H9 (cell line): Measurements from ENCODE around the gene CDK5RAP1. TPM values are rescaled to one million over a fixed set of nuclear protein-coding genes. Genes with fewer than 3 reads are reported as not detected.

Experiments used
- DNase-seq: peaks from one replicate; pipeline ENCODE4 v3.0.0-alpha.2; 2017
- H2AFZ ChIP-seq: one replicate; pipeline ENCODE4 v1.6.1; 2013; ENCODE audit warnings: mild to moderate bottlenecking, low read length, control low read depth, moderate library complexity
- H2AK5ac ChIP-seq: 2 replicates; pipeline ENCODE4 v1.6.1; 2013; ENCODE audit warnings: low read length, control low read depth, mixed read lengths; ENCODE audit not compliant: insufficient read length
- H2BK120ac ChIP-seq: one replicate; pipeline ENCODE4 v1.6.1; 2013; ENCODE audit warnings: low read depth, mild to moderate bottlenecking, low read length, control low read depth, inconsistent platforms; ENCODE audit not compliant: poor library complexity, severe bottlenecking
- H2BK12ac ChIP-seq: 2 replicates; pipeline ENCODE4 v1.6.1; 2013; ENCODE audit warnings: low read length, control low read depth, mixed read lengths, low read depth; ENCODE audit not compliant: insufficient read length
- H2BK15ac ChIP-seq: 2 replicates; pipeline ENCODE4 v1.6.1; 2013; ENCODE audit warnings: low read depth, low read length, control low read depth
- H2BK20ac ChIP-seq: one replicate; pipeline ENCODE4 v1.6.1; 2013; ENCODE audit warnings: low read depth, mild to moderate bottlenecking, low read length, control low read depth, inconsistent platforms; ENCODE audit not compliant: poor library complexity, severe bottlenecking
- H2BK5ac ChIP-seq: 2 replicates; pipeline ENCODE4 v1.6.1; 2013; ENCODE audit warnings: low read length, control low read depth, mixed read lengths; ENCODE audit not compliant: insufficient read length
- H3K14ac ChIP-seq: 2 replicates; pipeline ENCODE4 v1.6.1; 2013; ENCODE audit warnings: low read length, control low read depth; ENCODE audit not compliant: insufficient read depth
- H3K18ac ChIP-seq: 2 replicates; pipeline ENCODE4 v1.6.1; 2013; ENCODE audit warnings: low read depth, mild to moderate bottlenecking, mixed read lengths, low read length, control low read depth; ENCODE audit not compliant: insufficient read length
- H3K23ac ChIP-seq: 2 replicates; pipeline ENCODE4 v1.6.1; 2013; ENCODE audit warnings: low read length, control low read depth, mixed read lengths, low read depth; ENCODE audit not compliant: insufficient read length
- H3K23me2 ChIP-seq: 2 replicates; pipeline ENCODE4 v1.6.1; 2013; ENCODE audit warnings: low read depth, mild to moderate bottlenecking, mixed read lengths, low read length, control low read depth; ENCODE audit not compliant: insufficient read length, poor library complexity, severe bottlenecking
- H3K27ac ChIP-seq: 2 replicates; pipeline ENCODE4 v1.5.1; 2013; ENCODE audit warnings: low read length, control low read depth, mixed read lengths, low read depth; ENCODE audit not compliant: insufficient read length
- H3K27me3 ChIP-seq: 2 replicates; pipeline ENCODE4 v1.6.1; 2013; ENCODE audit warnings: low read length, control low read depth, inconsistent platforms; ENCODE audit not compliant: insufficient read depth
- H3K4ac ChIP-seq: 2 replicates; pipeline ENCODE4 v1.6.1; 2013; ENCODE audit warnings: low read depth, mild to moderate bottlenecking, control low read depth, inconsistent platforms, low read length, moderate library complexity
- H3K4me1 ChIP-seq: 2 replicates; pipeline ENCODE4 v1.6.1; 2013; ENCODE audit warnings: low read length, control low read depth, inconsistent platforms; ENCODE audit not compliant: insufficient read depth
- H3K4me2 ChIP-seq: 2 replicates; pipeline ENCODE4 v1.6.1; 2013; ENCODE audit warnings: low read length, control low read depth, mixed read lengths; ENCODE audit not compliant: insufficient read length, insufficient read depth
- H3K56ac ChIP-seq: 2 replicates; pipeline ENCODE4 v1.6.1; 2013; ENCODE audit warnings: low read depth, mild to moderate bottlenecking, mixed read lengths, low read length, control low read depth; ENCODE audit not compliant: insufficient read length
- H3K79me1 ChIP-seq: 2 replicates; pipeline ENCODE4 v1.6.1; 2013; ENCODE audit warnings: low read depth, mild to moderate bottlenecking, moderate library complexity, low read length, control low read depth, inconsistent platforms; ENCODE audit not compliant: insufficient read depth, poor library complexity, severe bottlenecking
- H3K79me2 ChIP-seq: 2 replicates; pipeline ENCODE4 v1.6.1; 2013; ENCODE audit warnings: low read length, control low read depth, inconsistent platforms; ENCODE audit not compliant: insufficient read depth
- H3K9ac ChIP-seq: 2 replicates; pipeline ENCODE4 v1.6.1; 2013; ENCODE audit warnings: low read length, control low read depth, mixed read lengths; ENCODE audit not compliant: insufficient read length; ENCODE audit errors: extremely low read depth
- H3K9me3 ChIP-seq: one replicate; pipeline ENCODE4 v1.6.1; 2013; ENCODE audit warnings: low read depth, low read length, inconsistent platforms; ENCODE audit not compliant: control insufficient read depth
- H3T11ph ChIP-seq: one replicate; pipeline ENCODE4 v1.6.1; 2013; ENCODE audit warnings: mild to moderate bottlenecking, low read length, control low read depth, inconsistent platforms
- H4K20me1 ChIP-seq: one replicate; pipeline ENCODE4 v1.6.1; 2013; ENCODE audit not compliant: control insufficient read depth, insufficient read length, insufficient read depth
- H4K5ac ChIP-seq: 2 replicates; pipeline ENCODE4 v1.6.1; 2013; ENCODE audit warnings: low read depth, mild to moderate bottlenecking, mixed read lengths, low read length, control low read depth; ENCODE audit not compliant: insufficient read length
- H4K8ac ChIP-seq: replicated peaks from 2 replicates; pipeline ENCODE4 v1.6.1; 2013; ENCODE audit warnings: low read length, control low read depth, mixed read lengths, low read depth; ENCODE audit not compliant: insufficient read length
- H4K91ac ChIP-seq: 2 replicates; pipeline ENCODE4 v1.6.1; 2013; ENCODE audit warnings: low read depth, mild to moderate bottlenecking, moderate library complexity, mixed read lengths, low read length, control low read depth; ENCODE audit not compliant: insufficient read length
- H3K27ac Mint-ChIP-seq, 3 experiments: 2 replicates in 2 of 3; 3 replicates in 1 of 3; pipeline ENCODE4 v1.8.0; 2020 to 2021; ENCODE audit warnings: mixed read lengths in 3 of 3, mild to moderate bottlenecking in 1 of 3, moderate library complexity in 1 of 3
- H3K27me3 Mint-ChIP-seq: 2 replicates; pipeline ENCODE4 v1.8.0; 2021; ENCODE audit warnings: low read depth, mild to moderate bottlenecking, moderate library complexity, mixed read lengths
- H3K36me3 Mint-ChIP-seq, 3 experiments: 2 replicates in 2 of 3; 3 replicates in 1 of 3; pipeline ENCODE4 v1.8.0; 2020 to 2021; ENCODE audit warnings: low read depth in 3 of 3, mixed read lengths in 3 of 3; ENCODE audit not compliant: insufficient read depth in 1 of 3
- H3K4me1 Mint-ChIP-seq, 2 experiments: 2 replicates each; pipeline ENCODE4 v1.8.0; 2020; ENCODE audit warnings: mixed read lengths in 2 of 2
- H3K4me3 Mint-ChIP-seq, 2 experiments: 2 replicates in 1 of 2; 3 replicates in 1 of 2; pipeline ENCODE4 v1.8.0; 2020 to 2021; ENCODE audit warnings: mild to moderate bottlenecking in 2 of 2, mixed read lengths in 2 of 2, moderate library complexity in 1 of 2
- H3K9me3 Mint-ChIP-seq, 2 experiments: 2 replicates in 1 of 2; 3 replicates in 1 of 2; pipeline ENCODE4 v1.8.0; 2020; ENCODE audit warnings: mild to moderate bottlenecking in 2 of 2, mixed read lengths in 2 of 2, moderate library complexity in 1 of 2
- WGBS: extraction: QIAGEN DNeasy Blood & Tissue Kit; methylation state at CpG from one replicate; pipeline ENCODE4 v1.1.7; 2013; ENCODE audit warnings: missing lambda C conversion rate, low lambda C conversion rate, mixed read lengths; ENCODE audit not compliant: insufficient read length; ENCODE audit errors: extremely low coverage; 5-methylcytosine and 5-hydroxymethylcytosine counted together
- total RNA-seq: library from RNA; stranded (reverse); gene quantifications from 2 replicates; pipeline ENCODE4 v1.2.1, GENCODE V29; 2021
- TF ChIP-seq, protein P1 (sequence below): fragments of 200-600 bp; sonication (generic); conservative IDR thresholded peaks from 3 replicates; pipeline ENCODE4 v1.8.0; 2021; ENCODE audit warnings: antibody characterized with exemption, mild to moderate bottlenecking

Gene CDK5RAP1
- total RNA-seq, 1 experiment from 2014 or later = 66.4 TPM

DNA sequence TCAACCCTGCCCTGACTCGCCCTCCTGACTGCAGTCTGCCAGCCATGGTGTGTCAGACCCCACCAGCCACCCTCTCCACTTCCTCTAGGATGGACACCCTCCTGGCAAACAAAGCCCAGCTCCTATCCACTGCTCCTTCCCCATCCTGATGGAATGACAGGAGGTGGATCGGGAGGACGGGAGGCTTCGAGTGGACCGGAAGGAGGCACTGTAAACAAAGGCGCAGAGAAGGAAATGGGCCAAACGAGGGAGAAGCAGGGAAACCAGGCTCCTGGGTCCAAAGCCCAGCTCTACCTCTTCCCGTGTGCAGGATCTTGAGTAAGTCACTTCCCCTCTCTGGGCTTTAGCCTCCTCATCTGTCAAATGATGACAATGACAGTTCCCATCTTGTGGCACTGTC lies 78.1 kb downstream of the CDK5RAP1 start:
- H3K9me3 Mint-ChIP-seq = no peaks in the 10 kb centered on the region
- Histone ChIP-seq H3K9ac (no peak overlapping the region), H2BK120ac (no peak overlapping the region), H2BK15ac (no peak overlapping the region), H3K23ac (no peak overlapping the region), H2BK12ac (no peak overlapping the region), H4K5ac (no peak overlapping the region), H3K4me1 (no peaks in the 10 kb centered on the region), H3T11ph (no peak overlapping the region), H3K27ac (no peak overlapping the region), H3K4ac (no peak overlapping the region), H3K23me2 (no peaks in the 10 kb centered on the region), H2BK20ac (no peak overlapping the region), H3K14ac (no peak overlapping the region; the same call in 1 of the 2 replicates), H2AFZ (no peak overlapping the region), H3K4me2 (no peak overlapping the region), H4K20me1 (no peaks in the 10 kb centered on the region), H3K79me1 (no peaks in the 10 kb centered on the region), H2BK5ac (no peak overlapping the region), H3K79me2 (no peaks in the 10 kb centered on the region), H3K27me3 (no peaks in the 10 kb centered on the region), H2AK5ac (no peak overlapping the region), H4K8ac (no peak overlapping the region), H4K91ac (no peak overlapping the region), H3K56ac (no peak overlapping the region), H3K18ac (no peak overlapping the region), H3K9me3 (no peaks in the 10 kb centered on the region)
- no peak for DNase-seq
- H3K27ac Mint-ChIP-seq = no peak overlapping the region
- H3K4me1 Mint-ChIP-seq = peaks cover 3% of the 10 kb centered on the region in 2 experiments; a peak in 2 of 4 replicates
- no peak overlapping the region for H3K4me3 Mint-ChIP-seq
- peaks cover 2% of the 10 kb centered on the region for H3K27me3 Mint-ChIP-seq
- H3K36me3 Mint-ChIP-seq = no peaks in the 10 kb centered on the region; a peak in 1 of 7 replicates
- WGBS = no CpG with 5 or more reads among the region's 8 CpGs
- TF ChIP-seq, protein P1, sequence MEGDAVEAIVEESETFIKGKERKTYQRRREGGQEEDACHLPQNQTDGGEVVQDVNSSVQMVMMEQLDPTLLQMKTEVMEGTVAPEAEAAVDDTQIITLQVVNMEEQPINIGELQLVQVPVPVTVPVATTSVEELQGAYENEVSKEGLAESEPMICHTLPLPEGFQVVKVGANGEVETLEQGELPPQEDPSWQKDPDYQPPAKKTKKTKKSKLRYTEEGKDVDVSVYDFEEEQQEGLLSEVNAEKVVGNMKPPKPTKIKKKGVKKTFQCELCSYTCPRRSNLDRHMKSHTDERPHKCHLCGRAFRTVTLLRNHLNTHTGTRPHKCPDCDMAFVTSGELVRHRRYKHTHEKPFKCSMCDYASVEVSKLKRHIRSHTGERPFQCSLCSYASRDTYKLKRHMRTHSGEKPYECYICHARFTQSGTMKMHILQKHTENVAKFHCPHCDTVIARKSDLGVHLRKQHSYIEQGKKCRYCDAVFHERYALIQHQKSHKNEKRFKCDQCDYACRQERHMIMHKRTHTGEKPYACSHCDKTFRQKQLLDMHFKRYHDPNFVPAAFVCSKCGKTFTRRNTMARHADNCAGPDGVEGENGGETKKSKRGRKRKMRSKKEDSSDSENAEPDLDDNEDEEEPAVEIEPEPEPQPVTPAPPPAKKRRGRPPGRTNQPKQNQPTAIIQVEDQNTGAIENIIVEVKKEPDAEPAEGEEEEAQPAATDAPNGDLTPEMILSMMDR = no peak
